ENCODE measurements around the gene SPINK4. TPM values are rescaled to one million over a fixed set of nuclear protein-coding genes. Genes with fewer than 3 reads are reported as not detected.

The SPINK4 gene
- polyA plus RNA-seq = 0.85 TPM in 1 of 3 replicates, not detected in the others
- polyA plus RNA-seq (2011; ENCODE audit: low read depth) = not detected
- polyA plus RNA-seq (2011; cell fraction: cytosol; rRNA removed) = not detected in 2 replicates
- polyA plus RNA-seq (2011; cell fraction: nucleus; rRNA removed) = not detected in 2 replicates
- polyA plus RNA-seq (2012; ENCODE audit: low replicate concordance) = 3.1 TPM in 1 of 2 replicates, not detected in the other
- polyA minus RNA-seq = not detected in 3 replicates
- 26.5 TPM for polyA minus RNA-seq (2011; cell fraction: cytosol; rRNA and poly(A)+ RNA removed)
- polyA minus RNA-seq (2011; cell fraction: nucleus; rRNA and poly(A)+ RNA removed) = 3.7 and 5.7 TPM in 2 replicates

GRCh38 chr9:33239921-33240320, at the start of gene SPINK4:
SPINK4 (plus strand) TSS chr9:33240167; CDS start chr9:33240209, 42 bp downstream.
- no peak within 1 kb of the TSS for H3K27ac ChIP-seq (ENCODE audit: control insufficient read depth, insufficient read depth, low read length)
- dilution Hi-C loops (cut with MboI; ENCODE audit: extremely low pct_ligation_motif_present, low sequenced_read_pairs) = no loop called here
- no peak for FAIRE-seq

GRCh38 chr9:33192493-33193255, 47.3 kb upstream of the SPINK4 start:
- Histone ChIP-seq H3K36me3 (ENCODE audit: control insufficient read depth in 2 of 2, extremely low read depth in 1 of 2, insufficient read depth in 2 of 2, low read length in 2 of 2) (no peaks in the 10 kb centered on the region), H3K9me3 (ENCODE audit: control insufficient read depth, low read depth, low read length) (no peaks in the 10 kb centered on the region), H3K9ac (ENCODE audit: control insufficient read depth, extremely low read depth, insufficient read depth, low read length) (no peak overlapping the region), H3K79me2 (ENCODE audit: control insufficient read depth, insufficient read depth, low read length) (no peaks in the 10 kb centered on the region), H3K4me1 (ENCODE audit: control insufficient read depth, extremely low read depth, insufficient read depth, low read length) (peaks cover 22% of the 10 kb centered on the region), H3K4me3 (ENCODE audit: control insufficient read depth in 2 of 3, extremely low read depth in 1 of 3, insufficient read depth in 2 of 3, low read depth in 1 of 3, low read length in 3 of 3) (no peak overlapping the region), H3K27ac (ENCODE audit: control insufficient read depth, insufficient read depth, low read length) (no peak overlapping the region), H3K9me1 (ENCODE audit: control insufficient read depth, extremely low read depth, insufficient read depth, low read length) (no peaks in the 10 kb centered on the region), H3K4me2 (ENCODE audit: control insufficient read depth, extremely low read depth, insufficient read depth, low read depth, low read length) (no peak overlapping the region), H4K20me1 (ENCODE audit: control insufficient read depth, extremely low read depth, insufficient read depth, low read length) (no peaks in the 10 kb centered on the region), H2AFZ (ENCODE audit: control insufficient read depth, low read length) (no peak overlapping the region), H3K27me3 (ENCODE audit: control insufficient read depth, extremely low read depth, insufficient read depth, low read length) (no peaks in the 10 kb centered on the region)
- FAIRE-seq = no peak
- DNase-seq (ENCODE audit: low read depth, low spot score) = no peak
- dilution Hi-C loops (cut with MboI; ENCODE audit: extremely low pct_ligation_motif_present, low sequenced_read_pairs) = no loop called here
- TF ChIP-seq CTCF (optimal IDR thresholded peaks at IDR 0.05 in 1 of 3, IDR thresholded peaks at IDR 0.05 in 1 of 3, conservative IDR thresholded peaks at IDR 0.05 in 1 of 3; ENCODE audit: extremely low read depth in 1 of 3, insufficient read depth in 2 of 3, low read length in 3 of 3) (no peak), EZH2 (IDR thresholded peaks at IDR 0.05; ENCODE audit: low read length) (no peak)

More at GRCh38 chr9:33239921-33240320, at the start of gene SPINK4:
- Histone ChIP-seq H3K9ac (ENCODE audit: control insufficient read depth, extremely low read depth, insufficient read depth, low read length) (no peak within 1 kb of the TSS), H3K4me3 (ENCODE audit: control insufficient read depth in 2 of 3, extremely low read depth in 1 of 3, insufficient read depth in 2 of 3, low read depth in 1 of 3, low read length in 3 of 3) (no peak within 1 kb of the TSS), H3K79me2 (ENCODE audit: control insufficient read depth, insufficient read depth, low read length) (no peaks in the 10 kb centered on the region), H4K20me1 (ENCODE audit: control insufficient read depth, extremely low read depth, insufficient read depth, low read length) (no peaks in the 10 kb centered on the region), H3K9me1 (ENCODE audit: control insufficient read depth, extremely low read depth, insufficient read depth, low read length) (no peaks in the 10 kb centered on the region), H3K9me3 (ENCODE audit: control insufficient read depth, low read depth, low read length) (no peaks in the 10 kb centered on the region), H3K36me3 (ENCODE audit: control insufficient read depth in 2 of 2, extremely low read depth in 1 of 2, insufficient read depth in 2 of 2, low read length in 2 of 2) (no peaks in the 10 kb centered on the region), H2AFZ (ENCODE audit: control insufficient read depth, low read length) (no peak within 1 kb of the TSS), H3K27me3 (ENCODE audit: control insufficient read depth, extremely low read depth, insufficient read depth, low read length) (no peaks in the 10 kb centered on the region), H3K4me2 (ENCODE audit: control insufficient read depth, extremely low read depth, insufficient read depth, low read depth, low read length) (no peak within 1 kb of the TSS), H3K4me1 (ENCODE audit: control insufficient read depth, extremely low read depth, insufficient read depth, low read length) (peaks cover 7% of the 10 kb centered on the region)
- DNase-seq (ENCODE audit: low read depth, low spot score) = no peak
- no peak for TF ChIP-seq CTCF (optimal IDR thresholded peaks at IDR 0.05 in 1 of 3, IDR thresholded peaks at IDR 0.05 in 1 of 3, conservative IDR thresholded peaks at IDR 0.05 in 1 of 3; ENCODE audit: extremely low read depth in 1 of 3, insufficient read depth in 2 of 3, low read length in 3 of 3)
- no peak for TF ChIP-seq EZH2 (IDR thresholded peaks at IDR 0.05; ENCODE audit: low read length)
